Measurements from ENCODE around the gene NDUFAF8.

NDUFAF8 gene

GRCh38 chr17:81251709-81252301, 12.7 kb downstream of the NDUFAF8 start:
- Histone ChIP-seq H3K4me1 (peaks cover 21 to 67% (median 58%) of the 10 kb centered on the region in 10 experiments), H3K9ac (peak overlapping the region in 10 of 11 experiments; percentile 15 to 57 (median 36); a peak in 13 of 22 replicates), H3K4me3 (no peak overlapping the region), H3K27ac (peak overlapping the region in 1 of 11 experiments; percentile 27; a peak in 2 of 22 replicates), H3K4me2 (peak overlapping the region in 9 of 11 experiments; percentile 35 to 77 (median 64); a peak in 17 of 22 replicates), H4K20me1 (peaks cover 52 to 91% (median 69%) of the 10 kb centered on the region in 11 experiments; a peak in 21 of 22 replicates), H3K27me3 (peaks cover 0 to 3% (median 0%) of the 10 kb centered on the region in 11 experiments; a peak in 2 of 22 replicates), H3K36me3 (peaks cover 9 to 44% (median 35%) of the 10 kb centered on the region in 11 experiments), H3K9me3 (replicated peaks in 1 of 11) (peaks cover 0 to 10% (median 0%) of the 10 kb centered on the region in 11 experiments; a peak in 6 of 22 replicates)
- no peak for TF ChIP-seq Cebpa-rat (IDR thresholded peaks at IDR 0.05)

- peak overlapping the region in 2 of 11 experiments; percentile 27 to 38; a peak in 4 of 22 replicates for H3K27ac ChIP-seq
- TF ChIP-seq Cebpa-rat (IDR thresholded peaks at IDR 0.05): no peak
- H3K36me3 ChIP-seq: peaks cover 8 to 47% (median 38%) of the 10 kb centered on the region in 11 experiments
- H3K27me3 ChIP-seq: peaks cover 0 to 3% (median 0%) of the 10 kb centered on the region in 11 experiments; a peak in 2 of 22 replicates
- H4K20me1 ChIP-seq: peaks cover 59 to 91% (median 74%) of the 10 kb centered on the region in 11 experiments; a peak in 21 of 22 replicates
- H3K4me2 ChIP-seq: peak overlapping the region in 9 of 11 experiments; percentile 35 to 77 (median 64); a peak in 17 of 22 replicates
- peaks cover 21 to 74% (median 61%) of the 10 kb centered on the region in 10 experiments for H3K4me1 ChIP-seq
- peak overlapping the region in 10 of 11 experiments; percentile 17 to 57 (median 36); a peak in 16 of 22 replicates for H3K9ac ChIP-seq
- H3K9me3 ChIP-seq (replicated peaks in 1 of 11): peaks cover 0 to 10% (median 0%) of the 10 kb centered on the region in 11 experiments; a peak in 6 of 22 replicates
- H3K4me3 ChIP-seq: no peak overlapping the region
Measured at GRCh38 chr17:81252326-81252986, 13.3 kb downstream of the NDUFAF8 start.

- peaks cover 0 to 10% (median 0%) of the 10 kb centered on the region in 11 experiments; a peak in 6 of 22 replicates for H3K9me3 ChIP-seq (replicated peaks in 1 of 11)
- H3K4me1 ChIP-seq: peaks cover 21 to 79% (median 66%) of the 10 kb centered on the region in 10 experiments
- H3K27ac ChIP-seq: peak overlapping the region in 2 of 11 experiments; percentile 27 to 38; a peak in 1 of 22 replicates
- H4K20me1 ChIP-seq: peaks cover 64 to 94% (median 79%) of the 10 kb centered on the region in 11 experiments; a peak in 21 of 22 replicates
- H3K36me3 ChIP-seq: peaks cover 8 to 52% (median 41%) of the 10 kb centered on the region in 11 experiments
- peak overlapping the region in 7 of 11 experiments; percentile 17 to 57 (median 43); a peak in 8 of 22 replicates for H3K9ac ChIP-seq
- H3K4me3 ChIP-seq: no peak overlapping the region
- H3K4me2 ChIP-seq: peak overlapping the region in 8 of 11 experiments; percentile 0 to 77 (median 67); a peak in 13 of 22 replicates
- no peak for TF ChIP-seq Cebpa-rat (IDR thresholded peaks at IDR 0.05)
- peaks cover 0 to 3% (median 0%) of the 10 kb centered on the region in 11 experiments; a peak in 2 of 22 replicates for H3K27me3 ChIP-seq
Measured at GRCh38 chr17:81252987-81253329, 13.8 kb downstream of the NDUFAF8 start.

- Histone ChIP-seq H3K4me1 (peaks cover 21 to 85% (median 72%) of the 10 kb centered on the region in 10 experiments), H3K27me3 (peaks cover 0 to 3% (median 0%) of the 10 kb centered on the region in 11 experiments; a peak in 2 of 22 replicates), H3K27ac (no peak overlapping the region), H3K4me2 (peak overlapping the region in 5 of 11 experiments; percentile 0 to 90 (median 73); a peak in 5 of 22 replicates), H3K4me3 (no peak overlapping the region), H4K20me1 (peaks cover 69 to 94% (median 83%) of the 10 kb centered on the region in 11 experiments; a peak in 21 of 22 replicates), H3K9me3 (replicated peaks in 1 of 11) (peaks cover 0 to 10% (median 0%) of the 10 kb centered on the region in 11 experiments; a peak in 6 of 22 replicates), H3K36me3 (peaks cover 8 to 58% (median 42%) of the 10 kb centered on the region in 11 experiments), H3K9ac (peak overlapping the region in 2 of 11 experiments; percentile 43 to 50; a peak in 1 of 22 replicates)
- TF ChIP-seq Cebpa-rat (IDR thresholded peaks at IDR 0.05): no peak
Measured at GRCh38 chr17:81253358-81254131, 14.4 kb downstream of the NDUFAF8 start.

- Histone ChIP-seq H3K9ac (peak overlapping the region in 4 of 11 experiments; percentile 0 to 44 (median 21); a peak in 3 of 22 replicates), H3K4me2 (peak overlapping the region; percentile 57 to 93 (median 73)), H4K20me1 (peaks cover 80 to 100% (median 94%) of the 10 kb centered on the region in 11 experiments; a peak in 21 of 22 replicates), H3K4me1 (peaks cover 22 to 95% (median 86%) of the 10 kb centered on the region in 10 experiments), H3K27ac (no peak overlapping the region), H3K36me3 (peaks cover 8 to 66% (median 50%) of the 10 kb centered on the region in 11 experiments), H3K9me3 (replicated peaks in 1 of 11) (peaks cover 0 to 4% (median 0%) of the 10 kb centered on the region in 11 experiments; a peak in 1 of 22 replicates), H3K27me3 (peaks cover 0 to 7% (median 0%) of the 10 kb centered on the region in 11 experiments; a peak in 2 of 22 replicates), H3K4me3 (no peak overlapping the region)
- TF ChIP-seq Cebpa-rat (IDR thresholded peaks at IDR 0.05): no peak
Measured at GRCh38 chr17:81254955-81255717, 16.0 kb downstream of the NDUFAF8 start.

- no peak overlapping the region for H3K4me3 ChIP-seq
- no peak overlapping the region for H3K27ac ChIP-seq
- H3K27me3 ChIP-seq: peaks cover 0 to 8% (median 0%) of the 10 kb centered on the region in 11 experiments; a peak in 1 of 22 replicates
- H4K20me1 ChIP-seq: peaks cover 83 to 100% (median 96%) of the 10 kb centered on the region in 11 experiments
- H3K9ac ChIP-seq: peak overlapping the region in 3 of 11 experiments; percentile 8 to 15 (median 14); a peak in 2 of 22 replicates
- H3K36me3 ChIP-seq: peaks cover 7 to 66% (median 52%) of the 10 kb centered on the region in 11 experiments; a peak in 21 of 22 replicates
- peaks cover 23 to 95% (median 86%) of the 10 kb centered on the region in 10 experiments for H3K4me1 ChIP-seq
- no peak for TF ChIP-seq Cebpa-rat (IDR thresholded peaks at IDR 0.05)
- H3K4me2 ChIP-seq: peak overlapping the region in 9 of 11 experiments; percentile 57 to 93 (median 73); a peak in 13 of 22 replicates
- H3K9me3 ChIP-seq (replicated peaks in 1 of 11): no peaks in the 10 kb centered on the region
Measured at GRCh38 chr17:81256616-81257015, 17.5 kb downstream of the NDUFAF8 start.

GRCh38 chr17:81257533-81257932, 18.4 kb downstream of the NDUFAF8 start:
- Histone ChIP-seq H3K9me3 (replicated peaks in 1 of 11) (no peaks in the 10 kb centered on the region), H4K20me1 (peaks cover 83 to 100% (median 96%) of the 10 kb centered on the region in 11 experiments), H3K36me3 (peaks cover 11 to 66% (median 55%) of the 10 kb centered on the region in 11 experiments; a peak in 20 of 22 replicates), H3K4me1 (peaks cover 32 to 95% (median 85%) of the 10 kb centered on the region in 10 experiments), H3K27me3 (peaks cover 0 to 8% (median 0%) of the 10 kb centered on the region in 11 experiments; a peak in 1 of 22 replicates), H3K4me3 (no peak overlapping the region), H3K4me2 (peak overlapping the region in 7 of 11 experiments; percentile 81 to 93 (median 90); a peak in 14 of 22 replicates), H3K9ac (peak overlapping the region in 1 of 11 experiments; percentile 7; a peak in 2 of 22 replicates), H3K27ac (no peak overlapping the region)
- TF ChIP-seq Cebpa-rat (IDR thresholded peaks at IDR 0.05): no peak

Measured in BLaER1 treated with 17β-estradiol and CSF1 and Interleukin-3, amounts not matched to agents 10 nM and 100 nM (cell line).